ENCODE results near the gene UNC13A.

DNA sequence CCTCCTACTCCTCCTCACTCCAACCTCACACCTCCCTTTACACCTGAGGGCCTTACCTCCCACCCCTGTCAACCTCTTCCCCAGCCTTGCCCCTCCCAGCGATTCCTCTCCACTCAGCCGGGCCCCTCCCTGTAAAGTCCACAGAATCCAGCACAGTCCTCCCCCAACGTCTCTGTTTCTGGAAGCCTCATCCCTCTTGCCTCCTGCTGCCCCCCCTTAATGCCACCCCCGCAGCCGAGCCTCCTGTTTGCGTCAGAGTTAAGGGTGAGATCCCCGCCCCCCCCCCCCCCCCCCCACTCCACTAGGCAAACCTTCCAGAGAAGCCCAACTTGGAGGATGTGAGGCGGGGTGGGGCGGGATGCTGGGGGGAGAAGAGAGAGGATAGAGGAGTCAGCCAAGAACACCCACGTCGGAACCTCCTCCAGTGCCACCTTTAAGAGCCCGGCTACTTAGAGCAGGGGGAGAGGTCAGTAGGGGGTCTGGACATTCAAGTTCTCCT is 2.1 kb downstream of the UNC13A start:
- TF ChIP-seq, protein P1, sequence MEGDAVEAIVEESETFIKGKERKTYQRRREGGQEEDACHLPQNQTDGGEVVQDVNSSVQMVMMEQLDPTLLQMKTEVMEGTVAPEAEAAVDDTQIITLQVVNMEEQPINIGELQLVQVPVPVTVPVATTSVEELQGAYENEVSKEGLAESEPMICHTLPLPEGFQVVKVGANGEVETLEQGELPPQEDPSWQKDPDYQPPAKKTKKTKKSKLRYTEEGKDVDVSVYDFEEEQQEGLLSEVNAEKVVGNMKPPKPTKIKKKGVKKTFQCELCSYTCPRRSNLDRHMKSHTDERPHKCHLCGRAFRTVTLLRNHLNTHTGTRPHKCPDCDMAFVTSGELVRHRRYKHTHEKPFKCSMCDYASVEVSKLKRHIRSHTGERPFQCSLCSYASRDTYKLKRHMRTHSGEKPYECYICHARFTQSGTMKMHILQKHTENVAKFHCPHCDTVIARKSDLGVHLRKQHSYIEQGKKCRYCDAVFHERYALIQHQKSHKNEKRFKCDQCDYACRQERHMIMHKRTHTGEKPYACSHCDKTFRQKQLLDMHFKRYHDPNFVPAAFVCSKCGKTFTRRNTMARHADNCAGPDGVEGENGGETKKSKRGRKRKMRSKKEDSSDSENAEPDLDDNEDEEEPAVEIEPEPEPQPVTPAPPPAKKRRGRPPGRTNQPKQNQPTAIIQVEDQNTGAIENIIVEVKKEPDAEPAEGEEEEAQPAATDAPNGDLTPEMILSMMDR (IDR thresholded peaks at IDR 0.05) = no peak
- no peak for TF ChIP-seq POLR2A (IDR thresholded peaks at IDR 0.05)
